Activated B cell treated with CpG ODN at 0.5 μM for 24 hours (primary cell): ENCODE measurements around the gene CD22. TPM values are rescaled to one million over a fixed set of nuclear protein-coding genes. Genes with fewer than 3 reads are reported as not detected.

Source experiments
- ATAC-seq: fragments of 200-7000 bp; cut with Tn5 transposase; one replicate; pipeline ENCODE4 v1.10.0; 2021; ENCODE audit warnings: low read depth, mild to moderate bottlenecking, moderate library complexity
- CTCF ChIA-PET: fragments of 350-600 bp; sonication (Branson Sonifier 250); formaldehyde crosslinking; loops from one replicate; lab custom pipeline; 2021; ENCODE audit warnings: antibody characterized with exemption; lab: Charles Lee
- POLR2A ChIA-PET: fragments of 350-600 bp; sonication (Branson Sonifier 250); formaldehyde crosslinking; loops from one replicate; lab custom pipeline; 2021; ENCODE audit warnings: antibody characterized with exemption; lab: Charles Lee
- DNase-seq: peaks from one replicate; pipeline ENCODE4 v3.0.0; 2022
- H3K27ac Mint-ChIP-seq: one replicate; pipeline ENCODE4 v1.8.0; 2020; ENCODE audit warnings: mixed read lengths
- H3K27me3 Mint-ChIP-seq: one replicate; pipeline ENCODE4 v1.8.0; 2021; ENCODE audit warnings: mixed read lengths
- H3K36me3 Mint-ChIP-seq: one replicate; pipeline ENCODE4 v1.8.0; 2021; ENCODE audit warnings: low read depth, mixed read lengths
- H3K4me1 Mint-ChIP-seq: one replicate; pipeline ENCODE4 v1.8.0; 2021; ENCODE audit warnings: mixed read lengths
- H3K4me3 Mint-ChIP-seq: one replicate; pipeline ENCODE4 v1.8.0; 2020; ENCODE audit warnings: mild to moderate bottlenecking, mixed read lengths
- H3K9me3 Mint-ChIP-seq: one replicate; pipeline ENCODE4 v1.8.0; 2020; ENCODE audit warnings: mixed read lengths
- CTCF ChIP-seq: fragments of 200-600 bp; IDR thresholded peaks from one replicate; pipeline ENCODE4 v1.8.0; 2022; ENCODE audit warnings: antibody characterized with exemption, mild to moderate bottlenecking
- intact Hi-C: fragments of 100-400 bp; cut with micrococcal nuclease; formaldehyde crosslinking; loops from one replicate; pipeline ENCODE4 v1.15.1; 2024
- total RNA-seq: library from RNA; stranded (reverse); gene quantifications from 2 replicates; pipeline ENCODE4 v1.2.3, GENCODE V29; 2022

Gene CD22
- total RNA-seq, 1 donor from 2014 or later, result 1,096 TPM

GRCh38 chr19:35309481-35310279 is 19.3 kb upstream of the CD22 start:
- no peaks in the 10 kb centered on the region for H3K9me3 Mint-ChIP-seq
- intact Hi-C loops, result no loop called here

GRCh38 chr19:35310331-35310730 is 18.7 kb upstream of the CD22 start:
- Mint-ChIP-seq H3K27ac (no peak overlapping the region), H3K27me3 (no peaks in the 10 kb centered on the region), H3K36me3 (no peaks in the 10 kb centered on the region), H3K4me3 (no peak overlapping the region), H3K9me3 (no peaks in the 10 kb centered on the region), H3K4me1 (peaks cover 68% of the 10 kb centered on the region)
- no peak for TF ChIP-seq CTCF
- POLR2A ChIA-PET, result interaction anchor here (0.6 kb wide), 1 partner anchor 20 kb away, joined by 3 read pairs; no protein-coding TSS in a partner anchor
- ATAC-seq, result no peak
- intact Hi-C loops, result no loop called here
- CTCF ChIA-PET, result no interaction called here
- no peak for DNase-seq

More at GRCh38 chr19:35309481-35310279, 19.3 kb upstream of the CD22 start:
- no peak for TF ChIP-seq CTCF
- Mint-ChIP-seq H3K4me3 (no peak overlapping the region), H3K27ac (no peak overlapping the region), H3K4me1 (peaks cover 65% of the 10 kb centered on the region), H3K27me3 (no peaks in the 10 kb centered on the region), H3K36me3 (no peaks in the 10 kb centered on the region)
- no peak for DNase-seq
- CTCF ChIA-PET, result no interaction called here
- ATAC-seq, result no peak
- POLR2A ChIA-PET, result interaction anchor here (0.6 kb wide), 1 partner anchor 21 kb away, joined by 3 read pairs; no protein-coding TSS in a partner anchor

- DNase-seq (no peak), ATAC-seq (no peak)
- no peak for TF ChIP-seq CTCF
- Mint-ChIP-seq H3K4me1 (peaks cover 71% of the 10 kb centered on the region), H3K27ac (no peak overlapping the region), H3K4me3 (no peak overlapping the region), H3K9me3 (no peaks in the 10 kb centered on the region), H3K36me3 (no peaks in the 10 kb centered on the region), H3K27me3 (no peaks in the 10 kb centered on the region)
- CTCF ChIA-PET, result no interaction called here
- POLR2A ChIA-PET, result interaction anchor here (0.6 to 1.7 kb wide), 6 partner anchors 10 to 291 kb away, joined by 3 to 12 read pairs (median 4); partner anchors contain the start of gene FFAR1
- intact Hi-C loops, result no loop called here
These were observed 18.0 kb upstream of the CD22 start for GRCh38 chr19:35310811-35311465.

GRCh38 chr19:35311901-35312665 is 16.9 kb upstream of the CD22 start:
- H3K27ac Mint-ChIP-seq, result no peak overlapping the region
- no peaks in the 10 kb centered on the region for H3K36me3 Mint-ChIP-seq
- no peaks in the 10 kb centered on the region for H3K9me3 Mint-ChIP-seq
- CTCF ChIA-PET, result no interaction called here
- no peaks in the 10 kb centered on the region for H3K27me3 Mint-ChIP-seq
- ATAC-seq (no peak), DNase-seq (no peak)
- H3K4me1 Mint-ChIP-seq, result peaks cover 72% of the 10 kb centered on the region
- POLR2A ChIA-PET, result interaction anchor here (0.6 to 1.7 kb wide), 7 partner anchors 11 to 380 kb away, joined by 3 to 6 read pairs (median 4); partner anchors contain the start of gene FFAR1
- no peak overlapping the region for H3K4me3 Mint-ChIP-seq
- TF ChIP-seq CTCF, result no peak
- intact Hi-C loops, result no loop called here
